Uterine smooth muscle cell (primary cell): ENCODE measurements around the gene GFOD2. TPM values are rescaled to one million over a fixed set of nuclear protein-coding genes. Genes with fewer than 3 reads are reported as not detected.

Experiments used
- total RNA-seq: library from RNA; depleted of rRNA; stranded (reverse); fragments of >200 nt; gene quantifications from 2 replicates; pipeline ENCODE4 v1.2.3, GENCODE V29; 2014

The GFOD2 gene, protein sequence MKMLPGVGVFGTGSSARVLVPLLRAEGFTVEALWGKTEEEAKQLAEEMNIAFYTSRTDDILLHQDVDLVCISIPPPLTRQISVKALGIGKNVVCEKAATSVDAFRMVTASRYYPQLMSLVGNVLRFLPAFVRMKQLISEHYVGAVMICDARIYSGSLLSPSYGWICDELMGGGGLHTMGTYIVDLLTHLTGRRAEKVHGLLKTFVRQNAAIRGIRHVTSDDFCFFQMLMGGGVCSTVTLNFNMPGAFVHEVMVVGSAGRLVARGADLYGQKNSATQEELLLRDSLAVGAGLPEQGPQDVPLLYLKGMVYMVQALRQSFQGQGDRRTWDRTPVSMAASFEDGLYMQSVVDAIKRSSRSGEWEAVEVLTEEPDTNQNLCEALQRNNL
- 17.1 and 20.5 TPM in 2 replicates for total RNA-seq

GRCh38 chr16:67719048-67719777 lies at the start of gene GFOD2:
GFOD2 (minus strand) TSS chr16:67719316; CDS start chr16:67685715, 33,601 bp downstream.

GRCh38 chr16:67666559-67667452 lies 52.3 kb downstream of the GFOD2 start, which contains the start of the genes C16orf86 and ENKD1:
C16orf86 (plus strand) TSS chr16:67666814; CDS start chr16:67666971, 157 bp downstream.
ENKD1 (minus strand) TSS chr16:67666750; CDS start chr16:67666442, 308 bp downstream.

DNA sequence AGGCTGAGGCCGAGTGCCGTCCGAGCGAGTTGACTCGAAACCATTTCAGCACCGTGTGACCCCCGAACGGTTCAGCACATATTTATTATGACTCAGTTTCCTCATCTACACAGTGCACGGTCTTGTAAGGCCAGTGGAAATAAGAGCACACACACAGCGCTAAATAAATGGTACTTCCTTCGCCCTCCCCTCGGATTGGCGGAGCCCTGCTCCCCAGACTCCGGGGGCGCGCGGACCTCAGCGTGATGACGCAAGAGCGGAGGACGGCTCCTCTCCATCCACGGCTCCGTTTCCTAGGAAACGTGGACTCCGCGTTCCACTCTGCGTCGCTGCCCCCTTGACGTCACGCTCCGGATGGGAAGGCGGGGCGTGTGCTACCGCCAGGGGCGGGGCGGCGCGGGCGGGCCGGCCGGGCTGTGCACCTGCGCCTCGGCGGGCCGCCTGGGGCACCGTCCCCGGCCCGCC lies 58.5 kb downstream of the GFOD2 start, which contains the start of gene PARD6A:
TSS of gene PARD6A (plus strand) at position 397 of the 465 bp plus-strand sequence. CDS start 79 bp downstream, outside the sequence.

GRCh38 chr16:67659675-67660563 lies 59.2 kb downstream of the GFOD2 start, which contains the start of gene ACD:
ACD (minus strand) TSS chr16:67660260; CDS start chr16:67660220, 40 bp downstream.

Other genes with a start within 250 kb of the GFOD2 start
- 107 and 119 TPM in 2 replicates for gene ATP6V0D1, start 238.2 kb downstream of the GFOD2 start, total RNA-seq
- not detected in 2 replicates for gene AGRP, start 235.8 kb downstream of the GFOD2 start, total RNA-seq
- 38.7 and 39.7 TPM in 2 replicates for gene RIPOR1, start 190.5 kb downstream of the GFOD2 start, total RNA-seq
- 20.5 and 26.3 TPM in 2 replicates for gene CTCF, start 156.8 kb downstream of the GFOD2 start, total RNA-seq
- gene CARMIL2, start 74.2 kb downstream of the GFOD2 start, total RNA-seq, result 0.22 and 1.1 TPM in 2 replicates
- 13.0 and 19.8 TPM in 2 replicates for gene ACD, start 59.1 kb downstream of the GFOD2 start, total RNA-seq
- gene PARD6A, start 58.4 kb downstream of the GFOD2 start, total RNA-seq, result 2.2 and 4.0 TPM in 2 replicates
- 20.4 and 21.2 TPM in 2 replicates for gene ENKD1, start 52.6 kb downstream of the GFOD2 start, total RNA-seq
- gene C16orf86, start 52.5 kb downstream of the GFOD2 start, total RNA-seq, result 3.4 and 4.0 TPM in 2 replicates
- gene RANBP10, start 87.2 kb upstream of the GFOD2 start, total RNA-seq, result 3.8 and 3.9 TPM in 2 replicates
- 0.50 and 0.89 TPM in 2 replicates for gene TSNAXIP1, start 87.6 kb upstream of the GFOD2 start, total RNA-seq
- 36.4 and 43.2 TPM in 2 replicates for gene THAP11, start 123.0 kb upstream of the GFOD2 start, total RNA-seq
- 95.5 and 98.3 TPM in 2 replicates for gene NUTF2, start 127.6 kb upstream of the GFOD2 start, total RNA-seq
- 24.4 and 49.5 TPM in 2 replicates for gene CENPT, start 128.4 kb upstream of the GFOD2 start, total RNA-seq
- gene EDC4, start 153.7 kb upstream of the GFOD2 start, total RNA-seq, result 46.4 and 57.3 TPM in 2 replicates
- gene NRN1L, start 165.6 kb upstream of the GFOD2 start, total RNA-seq, result not detected in 2 replicates
- 16.2 and 20.1 TPM in 2 replicates for gene PSKH1, start 173.9 kb upstream of the GFOD2 start, total RNA-seq
- 0.33 TPM in 1 of 2 replicates, not detected in the other for gene CTRL, start 212.5 kb upstream of the GFOD2 start, total RNA-seq
- 44.0 and 53.4 TPM in 2 replicates for gene PSMB10, start 217.5 kb upstream of the GFOD2 start, total RNA-seq
- gene LCAT, start 224.8 kb upstream of the GFOD2 start, total RNA-seq, result 4.1 and 7.5 TPM in 2 replicates
- gene SLC12A4, start 249.3 kb upstream of the GFOD2 start, total RNA-seq, result 96.9 and 118 TPM in 2 replicates